Activated gamma-delta T cell treated with anti-CD3 and anti-CD28 coated beads, Interleukin-2, amount 50 U/mL, for 16 hours (primary cell): ENCODE measurements around the gene NKAIN2.

Experiments used
- DNase-seq: peaks from one replicate; pipeline ENCODE4 v3.0.0-alpha.2; 2020; ENCODE audit warnings: low read depth

Gene NKAIN2

GRCh38 chr6:124029567-124029966, 225.9 kb downstream of the NKAIN2 start:
- no peak for DNase-seq

- no peak for DNase-seq
These were observed 229.8 kb downstream of the NKAIN2 start for GRCh38 chr6:124033501-124033900.

- no peak for DNase-seq
These were observed 232.7 kb downstream of the NKAIN2 start for GRCh38 chr6:124036384-124036783.

- DNase-seq, result no peak
These were observed 237.0 kb downstream of the NKAIN2 start for GRCh38 chr6:124040655-124041054.

GRCh38 chr6:124052120-124052519, 248.5 kb downstream of the NKAIN2 start:
- DNase-seq, result no peak

GRCh38 chr6:124053315-124053714, 249.7 kb downstream of the NKAIN2 start:
- no peak for DNase-seq

- no peak for DNase-seq
These were observed 250.4 kb downstream of the NKAIN2 start for GRCh38 chr6:124054034-124054433.

GRCh38 chr6:124055395-124055794, 251.7 kb downstream of the NKAIN2 start:
- no peak for DNase-seq

GRCh38 chr6:124055963-124056362, 252.3 kb downstream of the NKAIN2 start:
- DNase-seq, result no peak

GRCh38 chr6:124056407-124057334, 253.0 kb downstream of the NKAIN2 start:
- no peak for DNase-seq

GRCh38 chr6:124057461-124057860, 253.8 kb downstream of the NKAIN2 start:
- DNase-seq, result no peak

GRCh38 chr6:124064317-124065113, 260.9 kb downstream of the NKAIN2 start:
- DNase-seq, result no peak

GRCh38 chr6:124066269-124066668, 262.6 kb downstream of the NKAIN2 start:
- no peak for DNase-seq

- no peak for DNase-seq
These were observed 263.4 kb downstream of the NKAIN2 start for GRCh38 chr6:124066946-124067552.

GRCh38 chr6:124069230-124069950, 265.7 kb downstream of the NKAIN2 start:
- DNase-seq, result no peak

GRCh38 chr6:124073021-124073420, 269.4 kb downstream of the NKAIN2 start:
- DNase-seq, result no peak

- DNase-seq, result no peak
These were observed 270.3 kb downstream of the NKAIN2 start for GRCh38 chr6:124073820-124074587.

GRCh38 chr6:124074606-124075005, 270.9 kb downstream of the NKAIN2 start:
- no peak for DNase-seq

- no peak for DNase-seq
These were observed 272.8 kb downstream of the NKAIN2 start for GRCh38 chr6:124076336-124077048.

GRCh38 chr6:124078169-124078568, 274.5 kb downstream of the NKAIN2 start:
- no peak for DNase-seq
